Hematopoietic multipotent progenitor cell treated with erythropoietin and hydrocortisone succinate and interleukin-3 and kit ligand, for 15 days (in vitro differentiated cells): ENCODE measurements around the gene AMPD3.
"Not testable (repeated sequence)": the region's sequence is repeated elsewhere in the genome, so short reads cannot be mapped to it uniquely, and the experiment has no call there.

ENCODE experiments used
- DNase-seq: peaks from one replicate; pipeline ENCODE4 v3.0.0-alpha.2; 2015; ENCODE audit warnings: low spot score

Gene AMPD3

DNA sequence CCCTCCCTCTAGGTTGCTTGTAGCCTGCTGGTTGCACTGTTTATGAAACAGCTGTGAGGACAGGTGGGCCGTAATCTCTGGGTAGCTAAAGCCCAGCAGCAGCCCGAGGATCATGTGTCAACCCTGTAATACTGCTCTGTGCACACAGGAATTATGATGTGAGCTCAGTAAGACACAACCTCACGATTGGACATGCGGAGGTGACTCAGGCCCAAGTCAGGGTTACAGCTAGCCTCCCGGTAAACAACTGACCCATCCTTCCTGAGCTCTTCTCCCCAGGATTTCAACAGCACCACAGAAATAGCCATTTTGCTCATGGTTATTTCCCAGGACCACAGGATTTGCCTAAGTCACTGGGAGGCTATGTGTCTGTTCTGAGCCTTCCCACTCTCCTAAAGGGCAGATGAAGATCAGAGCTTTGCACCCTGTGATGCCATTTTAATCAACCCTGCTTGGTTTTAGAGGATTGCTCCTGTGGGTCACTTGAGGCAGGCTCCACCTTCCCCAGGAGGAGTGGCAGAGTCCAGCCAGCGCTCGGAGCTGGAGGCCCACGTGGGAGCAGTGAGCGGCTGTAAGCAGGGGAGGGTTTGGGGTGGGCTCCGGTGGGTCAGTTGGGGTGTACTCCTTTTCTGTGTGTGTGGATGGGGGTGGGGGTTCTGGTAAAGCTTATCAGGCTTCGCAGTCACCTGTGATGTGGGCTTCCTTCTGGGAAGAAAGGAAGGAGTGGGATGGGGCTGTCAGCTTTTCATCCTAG, at the start of gene AMPD3:
TSS of gene AMPD3 (plus strand) at position 387 of the 754 bp plus-strand sequence. CDS start 6,256 bp downstream, outside the sequence.
- DNase-seq: no peak

DNA sequence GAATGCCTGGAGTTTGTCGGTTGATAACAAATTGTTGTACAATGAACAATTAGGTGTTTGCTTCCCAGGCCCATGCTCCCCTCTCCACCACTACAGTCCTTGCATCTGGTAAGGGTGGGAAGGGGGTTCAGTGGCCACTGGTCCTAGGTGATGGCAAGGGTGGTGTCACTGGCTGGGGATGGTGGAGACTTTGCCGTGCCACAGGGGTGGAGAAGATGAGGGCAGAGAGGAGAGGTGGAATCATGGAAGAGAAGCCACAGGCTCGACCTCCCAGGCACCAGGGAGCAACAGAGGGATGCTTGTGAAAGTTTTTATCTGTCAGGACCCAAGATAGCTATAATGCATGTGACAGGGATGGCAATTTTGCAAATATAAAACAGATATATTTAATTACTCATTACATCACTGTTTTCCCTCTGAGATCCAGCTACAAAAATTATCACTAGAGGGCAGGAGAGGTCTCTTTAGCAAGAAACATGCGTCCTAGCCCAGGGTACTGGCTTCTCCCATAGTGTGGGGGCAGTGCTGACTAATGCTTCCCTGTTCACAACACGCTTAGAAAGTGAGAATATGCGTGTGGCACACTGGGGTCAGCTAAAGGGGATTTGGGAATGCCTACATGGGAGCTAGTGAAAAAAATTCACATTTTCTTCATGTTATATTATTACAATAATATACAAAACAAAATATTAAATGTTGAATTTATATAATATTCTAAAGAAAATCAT, 49.0 kb upstream of the AMPD3 start:
- DNase-seq: peak; percentile 74

DNA sequence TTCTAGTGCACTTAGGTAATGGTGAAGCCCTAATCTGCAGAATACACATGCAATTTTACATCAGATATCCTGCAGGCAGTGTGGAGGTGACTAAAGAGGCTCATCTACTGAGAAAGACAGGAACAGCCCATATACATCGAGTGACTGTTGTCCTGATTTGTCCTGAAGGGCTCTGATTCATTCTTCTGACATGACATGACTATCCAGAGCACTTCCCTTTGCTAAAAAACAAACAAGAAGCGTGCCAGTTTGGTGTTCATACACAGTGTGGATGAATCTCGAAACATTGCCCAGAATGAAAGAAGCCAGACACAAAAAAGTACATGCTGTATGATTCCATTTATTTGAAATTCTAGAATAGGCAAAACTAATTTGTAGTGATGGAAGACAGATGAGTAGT, 48.0 kb upstream of the AMPD3 start:
- DNase-seq: no peak

DNA sequence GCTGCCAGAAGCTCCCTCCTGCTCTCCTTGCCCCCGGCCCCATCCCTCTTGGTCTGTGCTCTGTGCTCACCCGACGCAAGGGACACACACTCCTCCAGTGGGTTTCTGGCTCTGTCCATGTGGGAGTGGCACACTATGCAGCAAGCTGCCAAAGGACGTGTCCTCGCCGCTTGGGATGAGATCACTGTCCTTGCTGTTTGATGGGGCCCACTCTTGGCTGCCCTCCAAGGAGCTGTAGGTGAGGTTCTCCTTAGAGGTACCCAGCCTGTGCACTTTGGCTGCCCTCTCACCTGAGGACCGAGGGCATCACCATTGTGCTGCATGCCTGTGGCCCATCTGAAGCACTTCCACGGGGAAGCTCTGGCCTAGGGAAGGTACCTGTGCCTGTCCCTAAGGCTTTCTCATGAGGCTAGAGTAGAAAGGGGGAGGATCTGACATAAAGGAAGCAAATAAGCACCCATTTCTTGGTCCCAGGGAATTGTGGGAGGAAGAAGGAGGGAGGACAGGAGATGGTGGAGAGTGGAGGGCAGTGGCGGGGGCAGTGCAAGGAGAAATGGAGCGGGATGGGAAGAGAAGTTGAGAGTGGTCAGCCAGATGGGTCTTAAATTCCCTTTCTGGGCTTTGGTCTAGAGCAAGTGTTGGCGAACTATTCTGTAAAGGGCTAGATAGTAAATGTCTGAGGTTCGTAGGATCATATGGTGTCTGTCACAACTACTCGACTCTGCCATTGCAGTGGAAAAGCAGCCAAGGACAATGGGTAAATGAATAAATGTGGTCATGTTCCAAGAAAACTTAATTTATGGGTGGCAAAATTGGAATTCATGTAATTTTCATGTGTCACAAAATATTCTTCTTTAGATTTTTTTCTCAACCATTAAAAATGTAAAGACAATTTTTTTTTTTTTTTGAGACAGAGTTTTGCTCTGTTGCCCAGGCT, 47.0 kb upstream of the AMPD3 start:
- DNase-seq: no peak

DNA sequence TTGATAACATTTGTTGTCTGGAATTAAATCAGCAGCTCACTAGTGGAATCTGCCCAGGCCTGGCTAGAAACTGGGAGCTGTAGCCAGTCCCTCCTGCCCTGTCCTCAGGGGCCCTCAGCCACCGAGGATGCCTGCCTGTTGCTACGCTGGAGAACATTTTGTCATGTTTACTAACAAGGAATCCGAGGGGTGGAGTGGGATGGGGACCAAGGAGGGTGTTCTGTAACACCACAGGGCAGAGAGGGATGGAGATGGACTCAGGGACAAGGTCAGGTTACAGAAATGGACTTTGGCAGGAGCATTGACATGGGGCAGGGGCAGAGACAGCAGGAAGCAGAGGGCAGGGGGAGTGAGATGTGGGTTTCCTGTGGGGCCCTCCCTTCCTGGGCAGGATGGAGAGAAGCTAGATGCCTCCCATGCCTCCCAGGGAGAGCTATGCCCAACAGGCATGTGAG, 45.8 kb upstream of the AMPD3 start:
- DNase-seq: no peak

DNA sequence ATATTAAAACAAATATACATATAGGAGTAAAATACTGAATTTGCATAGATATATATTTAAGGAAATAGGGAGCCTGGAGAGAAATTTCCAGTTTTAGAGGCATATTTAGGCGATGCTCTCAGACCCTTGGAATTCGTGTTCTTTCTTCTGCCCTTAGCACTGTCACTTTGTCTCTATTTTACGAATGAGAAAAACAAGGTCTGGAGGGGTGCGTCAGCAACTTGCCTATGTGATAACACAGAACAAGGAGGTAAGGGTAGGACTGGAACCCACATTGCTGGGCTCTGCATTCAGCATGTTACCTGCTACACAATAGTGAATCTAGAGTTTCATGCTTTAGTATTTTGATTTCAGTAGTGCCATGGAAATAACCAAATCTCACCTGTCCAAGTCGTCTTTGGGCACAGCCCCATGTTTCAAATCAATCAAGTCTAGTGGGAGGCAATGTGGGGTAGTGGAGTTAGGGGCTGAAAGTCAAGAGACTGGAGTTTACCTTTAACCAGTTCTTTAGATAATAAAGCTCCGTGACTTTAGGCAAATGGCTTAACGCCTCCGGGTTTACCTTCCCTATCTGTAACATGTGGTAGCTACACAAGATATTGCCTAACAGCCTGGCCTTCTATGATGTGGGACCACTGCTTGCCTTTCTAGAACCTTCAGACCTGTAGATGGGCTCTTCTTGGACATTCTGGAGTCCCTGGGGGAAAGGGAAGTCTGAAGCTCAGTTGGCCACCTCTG, 44.8 kb upstream of the AMPD3 start:
- DNase-seq: no peak

DNA sequence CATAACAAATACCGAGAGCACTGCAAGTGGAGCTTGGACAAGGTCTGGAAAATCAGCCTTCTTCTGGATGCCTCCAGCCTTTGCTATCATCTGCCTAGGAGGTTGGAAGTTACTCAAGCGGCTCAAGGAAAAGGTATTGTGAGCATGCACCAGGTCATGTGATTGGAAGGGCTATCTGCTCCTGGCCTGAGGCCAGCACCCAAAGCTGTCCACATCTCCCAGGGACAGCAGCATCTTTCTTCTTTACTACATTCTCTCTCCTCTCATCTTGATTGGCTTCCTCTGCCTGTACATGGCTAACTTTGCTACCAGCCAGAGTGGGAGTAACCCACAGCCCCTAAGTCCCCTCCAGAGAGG, 44.2 kb upstream of the AMPD3 start:
- no peak for DNase-seq

DNA sequence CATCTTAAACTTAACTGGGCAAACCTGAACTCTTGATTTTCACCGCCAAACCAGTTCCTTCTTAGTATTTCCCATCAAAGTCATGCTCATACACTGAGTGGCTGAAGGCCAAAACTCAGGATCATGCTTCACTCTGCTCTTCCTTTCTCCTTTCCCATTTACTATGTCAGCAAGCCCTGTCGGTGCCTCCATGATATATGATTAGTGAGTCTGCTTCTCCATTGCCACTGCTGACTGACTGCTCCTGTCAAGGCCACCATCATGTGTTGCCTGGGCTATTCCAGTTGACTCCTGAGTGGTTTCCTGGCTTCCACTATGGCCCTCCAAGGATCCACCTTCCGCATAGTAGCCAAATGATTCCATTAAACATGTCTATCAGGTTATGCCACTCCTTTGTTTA, 42.8 kb upstream of the AMPD3 start:
- DNase-seq: no peak

DNA sequence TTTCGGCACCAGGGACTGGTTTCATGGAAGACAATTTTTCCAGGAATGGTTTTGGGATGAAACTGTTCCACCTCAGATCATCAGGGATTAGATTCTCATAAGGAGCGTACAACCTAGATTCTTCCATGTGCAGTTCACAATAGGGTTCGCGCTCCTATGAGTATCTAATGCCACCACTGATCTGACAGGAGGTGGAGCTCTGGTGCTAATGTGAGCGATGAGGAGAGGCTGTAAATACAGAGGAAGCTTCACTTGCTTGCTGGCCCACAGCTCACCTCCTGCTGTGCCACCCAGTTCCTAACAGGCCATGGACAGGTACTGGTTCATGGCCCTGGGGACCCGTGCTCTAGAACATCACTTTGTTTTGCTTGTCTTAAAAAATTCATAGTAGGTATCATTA, 41.8 kb upstream of the AMPD3 start:
- DNase-seq: peak; percentile 43

DNA sequence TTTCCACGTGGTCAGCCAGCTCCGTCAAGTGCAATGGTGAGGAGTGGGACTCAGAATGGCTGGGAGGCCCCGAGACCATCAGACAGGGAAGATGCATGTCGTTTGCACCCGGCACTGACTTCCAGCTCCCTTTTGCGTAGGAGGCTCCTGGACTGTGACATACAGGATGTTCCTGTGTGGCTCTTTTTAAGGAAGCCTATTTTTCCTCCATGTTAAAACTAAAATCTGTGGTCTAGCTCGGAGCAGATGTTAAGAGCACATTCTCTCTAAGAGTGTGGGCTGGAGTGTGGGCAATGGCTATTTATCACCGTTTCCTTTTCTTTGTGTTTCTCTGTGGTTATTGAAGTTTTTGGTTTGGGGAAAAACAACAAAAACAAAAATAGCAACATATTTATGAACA, 40.9 kb upstream of the AMPD3 start:
- DNase-seq: no peak

DNA sequence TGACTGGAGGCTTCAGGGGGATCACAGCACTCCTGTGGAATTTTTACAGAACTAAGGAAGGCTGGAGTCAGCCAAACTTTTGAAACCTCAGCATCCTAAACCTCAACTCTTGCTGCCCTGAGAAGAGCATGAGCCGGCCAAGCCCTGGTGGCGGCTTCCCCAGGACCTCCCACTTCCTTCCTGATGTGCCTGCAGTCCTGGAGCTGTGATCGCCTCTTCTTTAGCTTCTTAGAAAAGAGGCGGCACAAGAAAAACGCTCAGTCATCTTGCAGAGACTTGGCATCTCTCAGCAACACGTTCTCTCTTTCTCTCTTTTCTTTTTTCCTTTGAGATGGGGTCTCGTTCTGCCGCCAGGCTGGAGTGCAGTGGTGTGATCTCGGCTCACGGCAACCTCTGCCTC, 40.4 kb upstream of the AMPD3 start:
- no peak for DNase-seq

DNA sequence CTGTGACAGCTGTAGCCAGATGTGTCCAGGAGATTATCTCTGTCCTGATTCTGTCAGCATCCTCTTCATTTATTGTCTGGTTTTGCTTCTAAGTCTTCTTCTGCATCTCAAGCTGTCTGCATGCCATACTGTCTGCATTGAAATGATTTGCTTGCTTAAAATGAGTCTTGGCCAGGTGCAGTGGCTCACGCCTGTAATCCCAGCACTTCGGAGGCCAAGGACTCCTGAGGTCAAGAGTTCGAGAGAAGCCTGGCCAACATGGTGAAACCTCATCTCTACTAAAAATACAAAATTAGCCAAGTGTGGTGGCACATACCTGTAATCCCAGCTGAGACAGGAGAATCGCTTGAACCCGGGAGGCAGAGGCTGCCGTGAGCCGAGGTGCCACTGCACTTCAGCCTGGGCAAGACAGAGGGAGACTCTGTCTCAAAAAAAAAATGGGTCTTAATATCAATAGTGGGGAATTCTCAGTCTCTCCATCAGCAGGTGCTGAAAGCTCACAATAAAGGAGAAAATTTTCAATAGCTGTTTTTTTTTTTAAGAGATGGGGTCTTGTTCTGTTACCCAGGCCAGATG, 39.2 kb upstream of the AMPD3 start:
- DNase-seq: no peak

DNA sequence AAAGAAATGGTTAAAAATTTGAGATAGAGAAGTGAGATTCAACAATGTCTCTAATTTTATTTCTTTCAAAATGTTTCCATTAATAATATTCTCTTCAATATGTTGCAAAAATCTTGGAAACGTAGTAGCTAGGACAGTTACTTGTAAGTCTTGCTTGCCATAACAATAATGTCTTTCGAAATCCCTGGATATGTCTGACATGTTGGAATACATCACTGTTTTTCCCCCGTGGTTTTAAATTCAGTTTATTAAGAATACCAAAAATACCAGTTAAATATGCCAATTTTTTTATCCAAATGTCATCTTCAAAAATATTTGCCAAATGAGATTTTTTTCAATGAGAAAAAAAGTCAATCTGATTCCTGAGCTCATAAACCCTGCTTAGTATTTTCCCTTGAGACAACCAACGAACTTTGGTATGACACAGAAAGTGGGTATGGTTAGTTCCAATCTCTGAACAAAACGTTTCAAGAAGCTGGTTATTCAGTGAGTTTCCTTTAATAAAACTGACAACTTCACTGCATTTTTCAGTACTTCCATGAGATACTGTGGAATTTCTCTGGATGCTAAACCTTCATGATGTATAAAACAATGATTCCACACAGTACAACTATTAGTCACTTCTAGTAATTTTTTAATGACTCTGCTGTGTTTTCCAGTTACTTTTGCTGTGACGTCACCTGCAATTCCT, 36.7 kb upstream of the AMPD3 start:
- no peak for DNase-seq

DNA sequence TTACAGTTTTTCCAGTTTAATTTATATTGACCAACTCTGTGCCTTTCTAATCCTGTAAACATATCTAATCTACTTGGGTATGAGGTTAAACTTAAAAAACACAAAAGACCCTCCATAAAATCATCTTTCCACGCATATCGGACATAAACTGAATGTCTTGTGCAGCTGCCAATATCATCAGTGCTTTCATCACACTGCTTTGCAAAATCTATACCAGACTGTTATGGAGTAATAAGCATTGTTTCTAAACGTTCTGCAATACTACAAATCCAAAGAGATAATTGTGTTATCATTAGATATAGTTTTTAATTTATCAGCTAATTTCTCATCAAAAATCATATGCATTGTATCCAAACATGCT, 36.1 kb upstream of the AMPD3 start:
- DNase-seq: no peak

DNA sequence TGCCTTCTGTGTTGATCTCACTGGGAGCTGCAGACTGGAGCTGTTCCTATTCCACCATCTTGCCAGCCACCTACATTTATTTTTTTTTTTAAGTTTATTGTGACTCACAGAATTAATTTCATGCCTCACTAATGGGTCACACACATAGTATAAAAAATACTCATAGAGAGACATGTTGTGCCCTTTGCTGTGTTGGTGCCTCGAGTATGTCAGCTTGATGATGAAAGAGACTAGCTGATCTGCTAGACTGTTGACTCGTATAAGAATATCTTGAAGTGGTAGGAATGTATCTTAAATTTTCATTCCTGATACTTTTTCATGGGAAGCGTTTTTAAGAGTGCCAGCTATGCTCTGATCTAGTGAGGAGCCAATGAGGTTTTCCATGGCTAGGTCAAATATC, 28.6 kb upstream of the AMPD3 start:
- no peak for DNase-seq

DNA sequence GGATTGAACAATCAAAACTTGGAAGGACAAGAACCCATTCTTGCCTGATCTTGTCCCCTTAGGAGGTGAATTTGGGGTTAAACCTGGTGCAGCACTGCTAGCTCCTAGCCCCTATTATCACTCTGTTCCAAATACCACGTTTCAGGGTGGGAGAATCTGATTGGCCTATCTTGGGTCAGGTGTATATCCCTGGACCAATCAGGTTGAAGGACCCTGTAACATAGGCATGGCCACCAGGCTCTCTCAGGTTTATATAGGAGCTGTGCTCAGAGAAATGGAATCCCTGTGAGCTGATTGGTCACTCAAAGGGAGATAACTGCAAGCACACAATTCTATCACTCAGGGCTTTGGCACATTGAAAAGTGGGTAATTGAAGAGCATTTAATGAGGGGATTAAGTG, 26.6 kb upstream of the AMPD3 start:
- DNase-seq: no peak

DNA sequence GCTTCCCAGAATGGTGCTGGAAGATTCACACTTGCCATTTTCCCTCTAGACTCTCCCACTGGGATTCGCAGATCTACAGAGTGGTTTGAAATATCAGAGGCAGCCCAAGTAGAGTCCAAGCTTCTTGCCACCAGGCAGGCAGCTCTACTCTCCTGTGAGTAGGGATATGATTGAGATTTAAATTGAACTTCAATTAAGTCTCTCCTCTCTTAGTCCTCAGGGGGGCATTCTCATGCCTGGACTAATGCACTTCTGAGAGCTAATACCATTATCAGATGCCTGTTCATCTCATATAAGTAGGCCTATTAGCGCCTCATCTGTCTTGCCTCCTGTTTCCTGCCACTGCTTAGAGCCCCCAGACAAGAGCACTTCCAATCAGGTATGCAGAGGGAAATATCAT, 25.5 kb upstream of the AMPD3 start:
- DNase-seq: no peak

DNA sequence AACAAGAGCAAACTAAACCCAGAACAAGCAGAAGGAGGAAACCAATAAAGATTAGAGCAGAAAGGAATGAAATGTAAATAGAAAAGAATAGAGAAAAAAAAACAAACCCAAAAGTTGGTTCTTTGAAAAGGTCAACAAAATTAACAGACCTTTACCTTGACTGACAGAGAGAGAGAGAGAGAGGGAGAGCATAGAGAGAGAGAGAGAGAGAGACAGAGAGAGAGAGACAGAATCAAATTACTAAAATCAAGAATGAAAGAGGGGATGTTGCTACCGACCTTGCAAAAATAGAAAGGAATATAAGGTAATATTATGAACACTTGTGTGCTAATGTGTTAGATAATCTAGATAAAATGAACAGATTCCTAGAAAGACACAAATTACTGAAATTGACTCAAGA, 22.6 kb upstream of the AMPD3 start:
- DNase-seq: no peak

DNA sequence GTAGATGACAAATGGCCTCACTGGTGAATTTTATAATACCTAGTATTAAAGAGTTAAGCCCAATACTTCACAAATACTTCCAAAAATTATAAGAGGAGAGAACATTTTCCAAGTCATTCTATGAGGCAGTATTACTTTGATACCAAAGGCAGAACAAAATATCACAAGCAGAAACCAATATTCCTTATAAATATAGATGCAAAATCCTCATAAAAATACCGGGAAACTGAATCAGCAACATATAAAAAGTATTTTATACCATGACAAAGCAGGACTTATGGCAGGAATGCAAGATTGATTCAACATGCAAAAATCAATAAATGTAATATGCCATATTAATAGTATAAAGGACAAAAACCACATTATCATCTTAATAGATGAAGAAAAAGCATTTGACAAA, 22.1 kb upstream of the AMPD3 start:
- no peak for DNase-seq

DNA sequence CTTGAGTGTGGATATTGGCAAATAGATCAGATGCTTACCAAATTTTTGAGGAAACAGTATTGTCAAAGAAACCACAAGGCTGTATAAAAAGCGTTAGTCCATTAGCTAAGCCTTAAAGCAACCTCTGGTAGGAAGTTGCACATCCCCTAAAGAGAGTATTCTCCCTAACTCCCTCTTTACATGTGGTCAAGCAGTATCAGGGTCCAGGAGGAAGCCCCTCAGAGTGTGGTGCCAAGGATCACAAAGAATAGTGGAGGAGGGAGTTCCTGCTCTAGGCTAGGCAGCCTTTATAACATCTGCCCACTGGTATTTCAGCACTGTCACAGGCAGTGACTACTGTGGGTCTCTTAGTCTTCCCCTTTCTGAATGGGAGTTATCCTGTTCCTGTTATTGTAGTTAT, 18.8 kb upstream of the AMPD3 start:
- no peak for DNase-seq

DNA sequence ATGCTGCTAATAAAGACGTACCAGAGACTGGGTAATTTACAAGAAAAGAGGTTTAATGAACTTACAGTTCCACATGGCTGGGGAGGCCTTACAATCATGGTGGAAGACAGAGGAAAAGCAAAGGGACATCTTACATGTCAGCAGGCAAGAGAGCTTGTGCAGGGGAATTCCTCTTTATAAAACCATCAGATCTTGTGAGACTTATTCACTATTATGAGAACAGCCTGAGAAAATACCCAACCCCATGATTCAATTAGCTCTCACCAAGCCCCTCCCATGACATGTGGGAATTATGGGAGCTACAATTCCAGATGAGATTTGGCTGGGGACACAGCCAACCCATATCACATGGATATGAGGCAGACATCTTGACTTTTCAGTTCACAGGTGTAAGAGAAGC, 18.4 kb upstream of the AMPD3 start:
- DNase-seq: not testable (repeated sequence)
